Activated CD4-positive, alpha-beta memory T cell treated with anti-CD3 and anti-CD28 coated beads for 36 hours (primary cell): ENCODE results near the gene TRABD2A. TPM values are rescaled to one million over a fixed set of nuclear protein-coding genes. Genes with fewer than 3 reads are reported as not detected.
"Not testable (repeated sequence)": the region's sequence is repeated elsewhere in the genome, so short reads cannot be mapped to it uniquely, and the experiment has no call there.

Experiments used
- CTCF ChIA-PET: fragments of 350-600 bp; sonication (Branson Sonifier 250); formaldehyde crosslinking; loops from one replicate; lab custom pipeline; 2021; ENCODE audit warnings: antibody characterized with exemption, inconsistent platforms; lab: Charles Lee
- POLR2A ChIA-PET: fragments of 350-600 bp; sonication (Branson Sonifier 250); formaldehyde crosslinking; loops from one replicate; lab custom pipeline; 2021; ENCODE audit warnings: antibody characterized with exemption; lab: Charles Lee
- DNase-seq: peaks from one replicate; pipeline ENCODE4 v3.0.0-alpha.2; 2020
- H3K27ac Mint-ChIP-seq: one replicate; pipeline ENCODE4 v1.8.0; 2021; ENCODE audit warnings: mixed read lengths
- H3K27me3 Mint-ChIP-seq: one replicate; pipeline ENCODE4 v1.8.0; 2021; ENCODE audit warnings: mixed read lengths
- H3K36me3 Mint-ChIP-seq: one replicate; pipeline ENCODE4 v1.8.0; 2021; ENCODE audit warnings: mixed read lengths
- H3K4me1 Mint-ChIP-seq: one replicate; pipeline ENCODE4 v1.8.0; 2021; ENCODE audit warnings: low read depth, mixed read lengths
- H3K4me3 Mint-ChIP-seq: one replicate; pipeline ENCODE4 v1.8.0; 2021; ENCODE audit warnings: mild to moderate bottlenecking, mixed read lengths
- H3K9me3 Mint-ChIP-seq: one replicate; pipeline ENCODE4 v1.8.0; 2021; ENCODE audit warnings: mixed read lengths
- intact Hi-C: fragments of 100-400 bp; cut with micrococcal nuclease; formaldehyde crosslinking; loops from one replicate; pipeline ENCODE4 v1.15.1; 2023
- total RNA-seq, 2 experiments: library from RNA; stranded (reverse); gene quantifications; one replicate each; pipeline ENCODE4 v1.2.3, GENCODE V29; 2021

The TRABD2A gene
- total RNA-seq, 2 experiments from 2014 or later: 29.6 to 30.1 TPM

DNA sequence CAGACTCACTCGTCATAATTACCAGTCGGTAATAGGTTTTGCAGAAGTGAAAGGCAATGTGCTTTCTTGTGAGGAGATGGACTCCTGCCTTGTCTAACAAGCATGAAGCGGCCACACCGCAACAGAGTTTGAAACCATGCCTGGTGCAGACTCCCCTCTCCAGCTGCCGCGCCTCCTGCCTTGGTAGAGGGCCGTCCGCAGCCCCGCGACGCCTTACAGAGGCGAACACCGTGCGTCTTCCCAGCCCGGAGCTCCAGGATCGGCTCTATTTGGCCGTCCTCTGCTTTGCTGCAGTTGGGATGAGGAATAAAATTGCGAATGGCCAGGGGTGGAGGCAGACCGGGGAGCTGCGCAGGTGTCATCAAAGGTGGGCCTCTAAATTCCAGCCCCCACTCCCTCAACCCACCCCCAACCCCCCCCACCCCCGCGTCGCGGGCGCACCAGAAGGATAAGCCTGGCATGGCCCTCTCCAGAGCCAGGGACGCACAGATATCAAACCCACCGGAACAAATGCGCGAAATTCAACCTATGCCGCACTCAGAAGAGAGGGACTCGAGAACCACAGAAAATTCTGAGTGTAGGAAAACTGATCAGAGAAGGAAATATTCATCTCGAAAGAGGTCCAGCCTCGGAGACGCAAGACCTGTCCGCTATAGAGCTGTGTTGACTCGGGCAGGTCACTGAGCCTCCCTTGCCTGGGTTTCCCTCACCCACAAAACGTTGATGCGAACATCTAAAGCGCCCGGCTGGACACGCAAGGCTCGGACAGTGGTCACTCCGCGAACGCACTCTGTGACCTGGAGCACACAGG lies 1.1 kb downstream of the TRABD2A start:
- Mint-ChIP-seq H3K9me3 (no peaks in the 10 kb centered on the region), H3K36me3 (peaks cover 5% of the 10 kb centered on the region), H3K27ac (peak overlapping the region; percentile 93), H3K27me3 (no peaks in the 10 kb centered on the region), H3K4me1 (peaks cover 61% of the 10 kb centered on the region), H3K4me3 (peak overlapping the region; percentile 92)
- intact Hi-C loops: loop anchor here (2.0 to 5.0 kb wide), 2 partner anchors 23 to 362 kb away; partner anchors contain the start of gene DNAH6
- DNase-seq: peak; percentile 49
- POLR2A ChIA-PET: interaction anchor here (0.6 to 4.2 kb wide), 8 partner anchors 9 to 324 kb away, joined by 3 to 39 read pairs (median 4); partner anchors contain the start of gene TMSB10
- CTCF ChIA-PET: interaction anchor here (0.6 to 10.4 kb wide), 8 partner anchors 10 to 353 kb away, joined by 3 to 119 read pairs (median 4); no protein-coding TSS in a partner anchor

- Mint-ChIP-seq H3K9me3 (no peaks in the 10 kb centered on the region), H3K27me3 (no peaks in the 10 kb centered on the region), H3K4me1 (peaks cover 63% of the 10 kb centered on the region), H3K27ac (peak overlapping the region; percentile 93), H3K36me3 (peaks cover 11% of the 10 kb centered on the region), H3K4me3 (peak overlapping the region; percentile 92)
- POLR2A ChIA-PET: interaction anchor here (0.6 to 4.2 kb wide), 5 partner anchors 10 to 324 kb away, joined by 3 to 39 read pairs (median 18); partner anchors contain the start of gene TMSB10
- no peak for DNase-seq
- intact Hi-C loops: no loop called here
- CTCF ChIA-PET: interaction anchor here (0.9 to 10.4 kb wide), 3 partner anchors 9 to 47 kb away, joined by 3 to 119 read pairs (median 8); no protein-coding TSS in a partner anchor
Measured at GRCh38 chr2:84878896-84879583, 1.8 kb downstream of the TRABD2A start.

DNA sequence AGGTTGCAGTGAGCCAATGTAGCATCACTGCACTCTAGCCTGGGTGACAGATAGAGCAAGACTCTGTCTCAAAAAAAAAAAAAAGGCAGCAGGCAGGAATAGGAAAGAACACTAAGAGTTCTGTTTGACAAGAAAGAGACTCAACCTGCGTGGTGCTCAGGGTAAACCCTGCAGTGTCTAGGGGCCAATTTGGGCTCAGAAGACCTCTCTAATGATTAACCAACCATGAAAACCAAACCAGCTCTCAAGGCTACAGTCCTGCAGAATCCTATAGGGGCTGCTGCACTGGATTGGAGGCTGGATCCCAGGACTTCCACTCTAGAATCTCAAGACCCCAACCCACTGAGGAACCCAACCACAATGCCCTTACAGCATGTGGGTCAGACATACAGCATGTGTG lies 2.4 kb downstream of the TRABD2A start:
- intact Hi-C loops: no loop called here
- DNase-seq: no peak
- POLR2A ChIA-PET: interaction anchor here (3.7 to 4.2 kb wide), 2 partner anchors 10 to 47 kb away, joined by 18 to 20 read pairs; no protein-coding TSS in a partner anchor

DNA sequence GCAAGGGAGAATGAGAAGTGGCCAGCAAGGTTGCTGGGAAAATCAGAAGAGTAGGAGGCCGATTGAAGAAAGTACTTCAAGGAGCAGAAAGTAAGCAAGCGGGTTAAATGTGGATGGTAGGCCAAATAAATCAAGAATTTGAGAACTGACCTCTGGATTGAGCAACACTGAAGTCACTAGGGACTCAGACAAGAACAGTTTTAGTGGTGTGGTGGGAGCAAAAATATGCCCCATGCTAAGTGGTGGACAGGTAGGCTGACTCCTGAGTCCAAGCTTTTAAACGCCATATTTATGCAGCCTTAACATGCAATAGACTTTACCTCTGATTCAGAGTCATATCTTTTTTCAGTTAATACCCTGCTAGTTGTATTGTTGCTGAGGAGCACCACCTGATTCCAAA lies 4.5 kb downstream of the TRABD2A start:
- H3K9me3 Mint-ChIP-seq: no peaks in the 10 kb centered on the region
- POLR2A ChIA-PET: interaction anchor here (1.0 to 1.3 kb wide), 2 partner anchors 13 to 50 kb away, joined by 3 to 4 read pairs; no protein-coding TSS in a partner anchor
- intact Hi-C loops: no loop called here
- H3K4me1 Mint-ChIP-seq: peaks cover 61% of the 10 kb centered on the region
- H3K27me3 Mint-ChIP-seq: no peaks in the 10 kb centered on the region
- H3K4me3 Mint-ChIP-seq: no peak overlapping the region
- CTCF ChIA-PET: interaction anchor here (0.6 to 10.4 kb wide), 3 partner anchors 12 to 49 kb away, joined by 3 to 119 read pairs (median 3); no protein-coding TSS in a partner anchor
- DNase-seq: no peak
- peaks cover 11% of the 10 kb centered on the region for H3K36me3 Mint-ChIP-seq
- peak overlapping the region; percentile 77 for H3K27ac Mint-ChIP-seq

More for the DNA sequence above, 2.4 kb downstream of the TRABD2A start:
- peaks cover 11% of the 10 kb centered on the region for H3K36me3 Mint-ChIP-seq
- H3K9me3 Mint-ChIP-seq: no peaks in the 10 kb centered on the region
- peak overlapping the region; percentile 92 for H3K4me3 Mint-ChIP-seq
- H3K27me3 Mint-ChIP-seq: no peaks in the 10 kb centered on the region
- peak overlapping the region; percentile 38 for H3K27ac Mint-ChIP-seq
- H3K4me1 Mint-ChIP-seq: peaks cover 62% of the 10 kb centered on the region
- CTCF ChIA-PET: interaction anchor here (1.0 to 10.4 kb wide), 2 partner anchors 41 to 47 kb away, joined by 3 to 119 read pairs; no protein-coding TSS in a partner anchor

GRCh38 chr2:84875619-84876018 lies 5.3 kb downstream of the TRABD2A start:
- H3K4me3 Mint-ChIP-seq, H3K9me3 Mint-ChIP-seq, intact Hi-C loops, H3K27me3 Mint-ChIP-seq, DNase-seq: not testable (repeated sequence)
- H3K27ac Mint-ChIP-seq: peak overlapping the region; percentile 77
- CTCF ChIA-PET: interaction anchor here (1.0 to 10.4 kb wide), 3 partner anchors 18 to 134 kb away, joined by 3 to 119 read pairs (median 4); no protein-coding TSS in a partner anchor
- peaks cover 67% of the 10 kb centered on the region for H3K4me1 Mint-ChIP-seq
- POLR2A ChIA-PET: interaction anchor here (0.9 to 1.4 kb wide), 2 partner anchors 14 to 29 kb away, joined by 3 read pairs; no protein-coding TSS in a partner anchor
- H3K36me3 Mint-ChIP-seq: peaks cover 11% of the 10 kb centered on the region

GRCh38 chr2:84875213-84875560 lies 5.7 kb downstream of the TRABD2A start:
- CTCF ChIA-PET: interaction anchor here (1.0 to 10.4 kb wide), 3 partner anchors 18 to 134 kb away, joined by 3 to 119 read pairs (median 4); no protein-coding TSS in a partner anchor
- Mint-ChIP-seq H3K9me3 (no peaks in the 10 kb centered on the region), H3K4me1 (peaks cover 71% of the 10 kb centered on the region), H3K36me3 (peaks cover 13% of the 10 kb centered on the region), H3K27me3 (no peaks in the 10 kb centered on the region), H3K27ac (peak overlapping the region; percentile 77), H3K4me3 (no peak overlapping the region)
- DNase-seq: no peak
- POLR2A ChIA-PET: interaction anchor here (0.9 to 1.4 kb wide), 2 partner anchors 14 to 30 kb away, joined by 3 read pairs; no protein-coding TSS in a partner anchor
- intact Hi-C loops: no loop called here

DNA sequence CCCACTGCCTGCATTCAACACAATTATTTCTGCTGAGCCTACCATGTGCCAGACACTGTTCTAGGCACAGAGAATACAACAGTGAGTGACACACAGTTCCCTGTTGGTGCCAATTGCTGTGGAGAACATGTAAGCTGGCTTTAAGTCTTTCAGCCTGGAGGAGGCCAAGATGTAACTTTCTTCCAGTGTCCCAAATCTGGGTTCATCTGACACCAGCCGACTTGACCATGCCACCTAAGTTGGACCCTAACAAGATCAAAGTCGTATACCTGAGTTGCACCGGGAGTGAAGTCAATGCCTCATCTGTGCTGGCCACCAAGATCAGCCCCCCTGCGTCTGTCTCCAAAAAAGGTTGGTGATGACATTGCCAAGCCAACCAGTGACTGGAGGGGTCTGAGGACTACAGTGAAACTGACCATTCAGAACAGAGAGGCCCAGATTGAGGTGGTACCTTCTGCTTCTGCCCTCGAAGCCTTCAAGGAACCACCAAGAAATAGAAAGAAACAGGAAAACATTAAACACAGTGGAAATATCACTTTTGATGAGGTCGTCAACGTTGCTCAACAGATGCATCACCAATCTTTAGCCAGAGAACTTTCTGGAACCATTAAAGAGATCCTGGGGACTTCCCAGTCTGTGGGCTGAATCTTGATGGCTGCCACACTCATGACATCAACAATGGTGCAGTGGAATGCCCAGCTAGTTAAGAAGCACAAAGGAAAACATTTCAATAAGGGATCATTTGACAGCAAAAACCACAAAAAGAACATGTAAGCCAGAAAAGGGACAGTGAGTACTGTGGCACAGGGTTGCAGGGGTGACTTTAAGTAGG lies 6.3 kb downstream of the TRABD2A start:
- no peaks in the 10 kb centered on the region for H3K9me3 Mint-ChIP-seq
- peak overlapping the region; percentile 77 for H3K27ac Mint-ChIP-seq
- H3K36me3 Mint-ChIP-seq: peaks cover 13% of the 10 kb centered on the region
- H3K4me3 Mint-ChIP-seq: no peak overlapping the region
- intact Hi-C loops: no loop called here
- H3K4me1 Mint-ChIP-seq: peaks cover 77% of the 10 kb centered on the region
- DNase-seq: peak; percentile 49
- H3K27me3 Mint-ChIP-seq: no peaks in the 10 kb centered on the region
- CTCF ChIA-PET: interaction anchor here (1.7 to 10.4 kb wide), 3 partner anchors 51 to 133 kb away, joined by 4 to 119 read pairs (median 5); no protein-coding TSS in a partner anchor
- POLR2A ChIA-PET: interaction anchor here (0.9 to 1.4 kb wide), 2 partner anchors 15 to 30 kb away, joined by 3 read pairs; no protein-coding TSS in a partner anchor

DNA sequence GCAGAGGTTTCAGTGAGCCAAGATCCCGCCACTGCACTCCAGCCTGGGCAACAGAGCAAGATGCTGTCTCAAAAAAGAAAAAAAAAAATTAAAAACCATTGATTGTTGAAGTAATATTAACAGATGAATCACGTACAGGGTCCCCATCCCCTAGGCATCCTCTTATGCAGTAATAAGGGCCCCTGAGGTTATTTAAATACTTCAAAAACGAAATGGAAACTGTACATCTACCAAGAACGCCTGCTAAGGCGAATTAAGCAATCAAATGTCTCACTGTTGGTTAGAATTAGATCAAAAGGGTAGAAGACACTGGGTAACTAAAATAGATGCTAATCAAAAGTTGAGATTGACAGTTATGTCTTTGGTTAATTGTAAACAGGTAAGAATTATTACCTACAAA lies 7.5 kb downstream of the TRABD2A start:
- no peak overlapping the region for H3K4me3 Mint-ChIP-seq
- no peaks in the 10 kb centered on the region for H3K9me3 Mint-ChIP-seq
- ChIA-PET CTCF (interaction anchor here (1.9 kb wide), 1 partner anchor 53 kb away, joined by 5 read pairs; no protein-coding TSS in a partner anchor), POLR2A (no interaction called here)
- peaks cover 13% of the 10 kb centered on the region for H3K36me3 Mint-ChIP-seq
- intact Hi-C loops: no loop called here
- peak overlapping the region; percentile 42 for H3K27ac Mint-ChIP-seq
- H3K4me1 Mint-ChIP-seq: peaks cover 77% of the 10 kb centered on the region
- no peaks in the 10 kb centered on the region for H3K27me3 Mint-ChIP-seq
- DNase-seq: peak; percentile 6

- H3K4me3 Mint-ChIP-seq, H3K27me3 Mint-ChIP-seq, DNase-seq, H3K27ac Mint-ChIP-seq, POLR2A ChIA-PET, intact Hi-C loops, H3K9me3 Mint-ChIP-seq: not testable (repeated sequence)
- peaks cover 19% of the 10 kb centered on the region for H3K36me3 Mint-ChIP-seq
- CTCF ChIA-PET: interaction anchor here (1.9 kb wide), 1 partner anchor 53 kb away, joined by 5 read pairs; no protein-coding TSS in a partner anchor
- H3K4me1 Mint-ChIP-seq: peaks cover 71% of the 10 kb centered on the region
Measured at GRCh38 chr2:84872691-84873090, 8.2 kb downstream of the TRABD2A start.

- Mint-ChIP-seq H3K9me3 (peaks cover 2% of the 10 kb centered on the region), H3K27ac (peak overlapping the region; percentile 26), H3K4me3 (no peak overlapping the region), H3K36me3 (peaks cover 21% of the 10 kb centered on the region), H3K4me1 (peaks cover 69% of the 10 kb centered on the region), H3K27me3 (no peaks in the 10 kb centered on the region)
- ChIA-PET POLR2A (no interaction called here), CTCF (interaction anchor here (1.8 to 2.6 kb wide), 2 partner anchors 10 to 55 kb away, joined by 8 read pairs; partner anchors contain the start of gene TRABD2A)
- intact Hi-C loops: no loop called here
- DNase-seq: no peak
Measured at GRCh38 chr2:84870306-84870705, 10.6 kb downstream of the TRABD2A start.
